ENCODE measurements around the gene CREG1.

DNA sequence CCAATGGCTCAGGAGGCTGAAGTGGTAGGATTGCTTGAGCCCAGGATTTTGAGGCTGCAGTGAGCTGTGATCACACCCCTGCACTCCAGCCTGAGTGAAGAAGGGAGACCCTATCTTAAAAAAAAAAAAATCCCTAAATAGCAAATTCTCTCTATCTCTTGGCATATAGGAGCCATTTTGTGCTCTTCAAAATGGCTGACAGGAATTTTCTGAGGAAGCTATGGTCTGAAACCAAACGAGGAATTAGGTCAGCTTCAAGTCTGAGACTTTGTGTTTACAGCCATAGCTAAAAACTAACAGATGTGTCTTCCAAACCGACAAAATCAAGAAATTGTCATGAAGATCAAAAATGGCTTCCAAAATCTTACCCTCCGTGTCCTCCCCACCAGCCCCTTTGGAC, 45.8 kb downstream of the CREG1 start:
- TF ChIP-seq POLR2A (IDR thresholded peaks at IDR 0.05), result no peak
- TF ChIP-seq, protein P1, sequence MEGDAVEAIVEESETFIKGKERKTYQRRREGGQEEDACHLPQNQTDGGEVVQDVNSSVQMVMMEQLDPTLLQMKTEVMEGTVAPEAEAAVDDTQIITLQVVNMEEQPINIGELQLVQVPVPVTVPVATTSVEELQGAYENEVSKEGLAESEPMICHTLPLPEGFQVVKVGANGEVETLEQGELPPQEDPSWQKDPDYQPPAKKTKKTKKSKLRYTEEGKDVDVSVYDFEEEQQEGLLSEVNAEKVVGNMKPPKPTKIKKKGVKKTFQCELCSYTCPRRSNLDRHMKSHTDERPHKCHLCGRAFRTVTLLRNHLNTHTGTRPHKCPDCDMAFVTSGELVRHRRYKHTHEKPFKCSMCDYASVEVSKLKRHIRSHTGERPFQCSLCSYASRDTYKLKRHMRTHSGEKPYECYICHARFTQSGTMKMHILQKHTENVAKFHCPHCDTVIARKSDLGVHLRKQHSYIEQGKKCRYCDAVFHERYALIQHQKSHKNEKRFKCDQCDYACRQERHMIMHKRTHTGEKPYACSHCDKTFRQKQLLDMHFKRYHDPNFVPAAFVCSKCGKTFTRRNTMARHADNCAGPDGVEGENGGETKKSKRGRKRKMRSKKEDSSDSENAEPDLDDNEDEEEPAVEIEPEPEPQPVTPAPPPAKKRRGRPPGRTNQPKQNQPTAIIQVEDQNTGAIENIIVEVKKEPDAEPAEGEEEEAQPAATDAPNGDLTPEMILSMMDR (IDR thresholded peaks at IDR 0.05 in 8 of 11, conservative IDR thresholded peaks at IDR 0.05 in 3 of 11), result no peak
- TF ChIP-seq POLR2AphosphoS5 (IDR thresholded peaks at IDR 0.05), result no peak
